Breast epithelium (tissue), 3 donors: ENCODE data around the gene ADAT3.

Experiments used
- POLR2A ChIP-seq: fragments of 450-650 bp; IDR thresholded peaks from one replicate; pipeline ENCODE4 v1.6.1; 2016; ENCODE audit warnings: antibody characterized with exemption, mild to moderate bottlenecking, moderate library complexity
- POLR2AphosphoS5 ChIP-seq, 3 donors: sonication (generic); formaldehyde crosslinking; IDR thresholded peaks; one replicate each; pipeline ENCODE4 v1.6.1; 2017; ENCODE audit warnings: antibody characterized with exemption in 3 of 3

- no peak for TF ChIP-seq POLR2A
- no peak for TF ChIP-seq POLR2AphosphoS5 (IDR thresholded peaks at IDR 0.05)
Observed at GRCh38 chr19:1867349-1867724, 37.9 kb upstream of the ADAT3 start.
